Measurements from ENCODE around the gene TNS3.

Gene TNS3

DNA sequence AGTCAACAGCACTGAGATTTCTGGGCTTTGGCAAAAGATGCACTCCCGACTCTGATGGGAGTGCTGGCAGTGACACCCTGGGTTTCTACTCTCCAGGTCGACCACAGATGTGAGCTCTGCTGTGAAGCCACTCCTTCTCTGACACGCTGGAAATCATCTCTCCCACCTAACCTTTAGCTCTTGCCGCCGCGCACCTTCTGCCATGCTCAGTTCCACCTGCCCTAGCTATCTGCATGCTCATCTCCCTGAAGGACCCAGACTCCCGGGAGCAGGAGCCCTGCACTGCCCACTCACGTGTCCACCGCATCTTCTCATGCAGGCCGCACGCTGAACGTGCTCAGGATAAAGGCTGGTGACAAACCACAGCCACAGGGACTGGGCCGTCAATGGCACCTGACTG is 174.8 kb downstream of the TNS3 start:
- DNase-seq (ENCODE audit: low read depth in 2 of 2) = no peak

DNA sequence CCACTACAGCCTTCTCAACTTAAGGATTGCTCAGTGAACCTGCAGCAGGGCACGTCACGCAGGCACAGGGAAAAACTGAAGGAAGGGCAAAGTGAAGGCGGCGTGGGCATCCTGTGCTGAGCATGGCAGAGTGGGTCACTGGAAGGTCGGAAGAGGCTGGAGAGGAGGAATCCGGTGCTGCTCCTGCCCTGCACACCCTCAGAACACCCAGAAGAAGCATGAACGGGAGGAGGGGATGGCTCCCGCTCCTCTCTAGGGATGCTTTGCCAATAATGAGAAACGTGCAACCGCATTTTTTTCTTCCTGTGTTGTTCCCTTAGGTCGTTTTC is 175.1 kb downstream of the TNS3 start:
- DNase-seq (ENCODE audit: low read depth in 2 of 2) = no peak

DNA sequence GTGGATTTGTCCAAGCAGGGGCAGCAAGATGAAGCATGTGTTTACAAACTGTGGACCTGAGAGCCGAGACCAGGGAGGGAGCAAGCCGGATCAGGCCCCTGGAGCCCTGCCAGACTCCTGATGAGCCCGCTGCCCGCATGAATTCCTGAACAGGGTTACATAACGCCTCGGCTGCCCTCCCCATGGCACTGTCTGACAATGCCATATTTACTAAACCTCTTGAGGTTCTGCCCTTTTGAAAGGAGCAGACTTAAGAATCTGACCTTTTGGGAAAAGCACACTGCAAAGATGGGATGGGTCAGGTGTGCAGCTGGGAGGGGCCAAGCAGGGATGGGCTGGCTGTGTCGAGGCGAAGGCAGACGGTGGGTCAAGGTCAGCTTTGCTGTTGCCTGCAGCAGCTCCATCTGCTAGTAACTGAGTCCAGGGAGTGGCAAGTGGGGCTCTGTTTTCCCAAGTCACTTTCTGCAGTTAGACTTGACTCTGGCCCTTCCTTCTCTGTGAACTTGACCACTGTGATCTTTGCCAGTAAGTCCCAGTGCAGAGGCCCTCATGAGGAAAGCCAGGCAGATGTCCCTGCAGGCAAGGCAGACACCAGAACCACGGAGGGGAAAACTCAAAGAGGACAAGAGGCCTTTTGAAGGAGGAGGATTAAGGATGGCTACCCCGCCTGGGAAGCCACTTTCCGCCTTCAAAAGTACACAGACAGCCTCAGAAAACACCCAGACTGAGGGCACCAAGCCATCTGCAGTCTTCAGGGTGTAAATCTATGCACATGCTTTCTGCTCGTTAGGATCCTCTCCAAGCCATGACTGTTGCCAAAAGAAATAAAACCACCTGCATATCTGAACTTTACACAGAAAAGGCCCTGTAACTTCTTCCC is 175.8 kb downstream of the TNS3 start:
- DNase-seq (ENCODE audit: low read depth in 2 of 2) = peak in 1 of 2 experiments; percentile 6

DNA sequence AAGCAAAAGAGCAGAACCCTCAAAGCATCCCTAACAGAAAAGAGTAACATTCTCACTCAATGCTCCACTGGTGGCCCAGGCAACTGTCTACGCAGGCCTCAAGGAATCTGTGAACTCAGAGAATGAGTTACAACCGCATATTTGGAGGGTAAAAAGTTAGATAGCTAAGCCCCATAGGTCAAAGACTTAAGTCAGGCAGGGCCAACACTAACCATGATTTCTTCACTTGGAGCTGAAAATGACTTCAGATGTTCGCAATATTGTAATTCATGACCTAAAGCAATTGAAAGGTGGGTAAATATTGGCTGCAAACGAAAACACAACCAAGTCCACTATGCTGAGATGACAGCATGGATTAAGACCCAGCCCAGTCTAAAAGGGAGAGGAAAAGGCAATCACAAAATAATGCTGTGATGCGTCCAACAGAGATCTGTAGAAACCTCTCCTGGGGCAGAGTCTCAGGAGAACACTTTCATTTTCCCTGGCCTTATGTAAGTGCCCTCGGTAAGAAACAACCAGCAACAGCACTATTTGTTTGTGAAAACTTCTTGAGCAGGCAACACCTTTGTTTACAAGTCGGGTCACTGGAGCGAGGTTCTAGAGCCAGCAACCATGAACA is 176.5 kb downstream of the TNS3 start:
- no peak for DNase-seq (ENCODE audit: low read depth in 2 of 2)

DNA sequence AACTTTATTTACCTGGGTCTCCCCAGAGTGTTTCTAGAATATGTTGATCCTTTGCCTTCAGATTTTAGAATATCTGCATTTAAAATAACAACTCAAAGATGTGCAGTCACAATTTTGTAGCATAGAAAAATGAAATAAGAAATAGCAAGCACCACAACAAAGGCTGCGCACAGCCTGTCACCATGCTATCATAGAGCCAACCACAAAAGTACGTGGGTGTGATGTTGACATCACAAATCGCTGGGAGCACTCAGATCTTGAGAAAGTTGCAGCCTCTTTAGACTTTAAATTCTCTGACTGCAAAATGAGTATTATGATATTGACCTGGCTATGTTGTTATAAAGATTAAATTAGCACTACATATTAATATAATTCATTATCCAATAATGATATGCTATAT is 177.9 kb downstream of the TNS3 start:
- DNase-seq (ENCODE audit: low read depth in 2 of 2) = no peak

DNA sequence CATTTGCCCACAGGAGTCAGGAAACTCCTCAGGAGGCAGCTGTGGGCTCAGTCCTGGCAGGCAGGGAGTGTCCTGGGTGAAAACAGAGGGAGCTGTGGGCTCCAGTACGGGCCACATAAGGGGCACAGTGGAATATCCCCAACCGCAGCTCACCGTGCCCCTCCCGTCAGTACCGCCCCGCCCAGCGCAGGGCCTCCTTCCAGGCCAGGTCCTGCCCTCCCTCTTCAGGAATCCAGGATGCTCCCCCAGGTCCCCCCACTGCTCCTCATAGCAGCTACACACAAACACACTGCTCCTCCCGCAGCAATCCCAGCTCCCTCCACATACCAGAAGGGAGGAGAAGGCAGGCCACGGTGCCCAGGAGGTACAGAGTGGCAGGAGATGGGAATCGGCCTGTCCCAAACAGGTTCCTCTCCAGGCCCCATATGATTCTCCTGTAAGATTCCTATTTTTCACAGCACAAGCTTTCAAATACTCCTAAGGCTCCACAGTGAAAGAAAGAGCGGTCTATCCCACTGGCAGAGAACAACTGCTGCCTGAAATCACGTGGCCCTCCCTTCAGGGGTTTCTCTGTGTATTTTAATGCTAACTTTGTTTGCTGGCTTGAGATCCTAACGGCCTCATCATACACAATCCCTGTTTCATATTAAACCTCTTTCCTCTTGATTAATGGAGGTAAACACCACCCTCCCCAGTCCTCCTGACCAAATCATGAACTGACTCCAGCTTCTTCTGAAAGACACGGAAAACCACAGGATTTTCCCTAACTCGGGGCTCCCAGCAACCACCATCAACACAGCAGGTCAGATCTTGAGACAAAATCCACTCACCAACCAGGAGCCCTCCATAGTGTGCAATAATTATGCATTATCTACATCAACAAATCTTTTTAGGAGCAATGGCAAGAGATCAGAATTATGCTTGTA is 178.7 kb downstream of the TNS3 start:
- no peak for DNase-seq (ENCODE audit: low read depth in 2 of 2)

DNA sequence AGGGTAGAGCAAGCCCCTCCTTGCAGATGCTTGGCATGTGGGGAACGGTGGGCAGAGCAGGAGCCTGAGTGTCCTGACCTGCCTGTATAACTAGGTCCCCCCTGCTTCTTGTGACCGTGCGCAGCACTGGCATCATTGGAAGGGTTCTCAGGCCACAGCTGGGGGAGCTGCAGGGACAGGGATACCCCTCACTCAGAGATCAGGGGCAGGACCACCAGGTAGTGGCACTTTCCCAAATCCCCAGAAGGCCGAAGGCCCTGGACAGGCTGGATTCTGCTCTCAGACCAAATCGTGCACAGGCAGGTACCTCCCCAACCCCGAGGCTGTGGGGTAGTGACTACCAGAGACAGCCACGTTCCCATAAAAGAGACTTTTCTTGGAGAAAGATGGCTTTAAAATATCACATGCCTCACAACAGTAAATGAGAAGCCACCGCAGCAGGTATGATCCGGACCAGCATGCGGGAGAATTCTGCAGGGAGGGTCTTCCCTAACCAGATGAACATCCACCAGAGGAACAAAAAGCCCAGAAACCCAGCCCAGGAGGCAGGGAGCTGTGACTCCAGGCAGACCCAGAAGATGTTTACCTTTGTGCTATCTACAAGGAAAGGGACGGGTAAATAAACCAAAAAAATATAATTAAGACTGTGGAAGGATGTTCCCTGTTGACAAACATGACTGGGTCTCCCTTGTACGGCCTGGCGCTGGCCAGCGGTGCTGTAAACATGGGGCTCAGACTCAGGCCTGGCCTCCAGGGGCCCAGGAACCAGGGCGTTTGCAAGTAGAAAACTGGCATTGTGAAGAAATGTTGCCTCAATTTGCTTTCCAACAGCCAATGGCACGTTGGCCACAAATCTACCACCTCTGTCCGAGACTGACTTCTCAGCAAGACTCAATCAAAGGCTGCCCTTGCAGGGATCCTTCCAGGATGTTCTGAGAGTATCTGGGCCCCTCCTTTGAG is 180.0 kb downstream of the TNS3 start:
- DNase-seq (ENCODE audit: low read depth in 2 of 2) = no peak

DNA sequence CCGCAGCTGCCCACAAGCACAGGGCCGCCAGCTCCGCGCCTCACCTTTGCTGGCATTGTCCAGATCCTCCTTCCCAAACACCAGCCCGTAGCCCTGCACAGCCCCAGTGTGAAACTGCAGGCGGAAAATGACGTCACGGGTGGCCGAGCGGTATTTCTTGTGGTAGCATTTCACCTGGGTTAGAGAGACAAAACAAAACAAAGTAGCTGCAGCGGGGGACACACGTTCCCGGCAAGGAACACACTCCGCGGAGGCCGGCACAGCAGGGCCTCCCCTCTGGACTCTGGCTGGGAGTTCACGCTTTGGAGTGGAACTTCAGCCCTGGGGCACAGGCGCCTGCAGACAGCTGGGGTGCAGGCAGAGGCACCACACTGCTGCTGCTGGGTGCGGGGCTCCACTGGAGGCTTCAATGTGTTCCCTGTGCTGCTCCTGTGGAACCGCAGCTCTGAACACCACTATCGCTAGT is 181.1 kb downstream of the TNS3 start:
- no peak for DNase-seq (ENCODE audit: low read depth in 2 of 2)

DNA sequence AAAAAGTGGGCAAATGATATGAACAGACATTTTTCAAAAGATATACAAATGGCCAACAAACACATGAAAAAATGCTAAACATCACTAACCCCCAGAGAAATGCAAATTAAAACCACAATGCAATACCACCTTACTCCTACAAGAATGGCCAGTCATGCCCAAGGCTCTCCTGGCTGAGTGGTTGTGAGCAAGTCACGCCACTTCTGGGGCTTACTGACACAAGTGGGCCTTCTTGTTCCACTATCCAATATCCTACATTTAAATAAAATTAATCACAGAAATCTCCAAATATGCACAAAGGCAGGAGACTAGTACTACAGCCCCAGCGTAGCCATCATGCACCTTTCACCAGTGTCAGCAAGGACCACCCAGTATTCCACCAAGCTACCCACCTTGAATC is 181.9 kb downstream of the TNS3 start:
- DNase-seq (ENCODE audit: low read depth in 2 of 2) = no peak

DNA sequence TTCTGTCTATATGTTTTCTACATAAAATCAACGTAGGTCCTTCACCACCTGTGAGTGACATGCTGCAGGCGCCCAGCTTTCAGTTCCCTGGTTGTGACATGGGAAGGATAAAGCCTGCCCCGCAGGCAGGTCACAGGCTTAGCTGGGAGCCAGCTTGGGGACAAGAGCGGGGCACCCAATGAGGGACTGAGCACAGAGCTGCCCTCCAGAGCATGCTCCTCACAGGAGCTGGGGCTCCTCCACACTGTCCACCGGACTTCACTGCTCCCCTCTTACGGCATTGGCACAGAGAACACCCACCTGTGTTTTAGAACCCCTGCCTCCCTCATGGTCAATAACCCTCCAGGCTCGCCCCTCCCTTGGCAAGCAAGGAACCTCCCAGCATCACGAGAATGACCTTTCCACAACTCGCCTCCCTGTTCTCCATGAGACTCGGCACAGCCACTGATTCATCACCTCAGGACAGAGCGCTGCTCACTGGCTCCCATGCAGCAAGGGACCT is 187.1 kb downstream of the TNS3 start:
- no peak for DNase-seq (ENCODE audit: low read depth in 2 of 2)

DNA sequence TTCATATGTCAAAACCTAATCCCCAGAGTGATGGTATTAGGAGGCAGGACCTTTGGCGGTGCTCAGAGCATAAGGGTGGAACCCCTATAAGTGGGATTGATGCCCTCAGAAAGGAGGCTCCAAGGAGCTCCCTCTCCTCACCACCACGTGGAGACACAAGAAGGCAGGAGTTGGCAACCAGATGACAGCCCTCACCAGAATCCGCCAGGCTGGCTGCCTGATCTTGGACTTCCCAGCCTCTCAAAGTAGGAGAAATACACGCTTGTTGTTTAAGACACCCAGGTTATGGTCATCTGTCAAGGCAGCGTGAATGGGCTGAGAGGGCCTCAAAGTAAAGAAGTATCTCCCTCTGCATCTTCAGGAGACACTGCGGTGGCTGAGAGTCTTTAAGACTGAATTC is 187.7 kb downstream of the TNS3 start:
- no peak for DNase-seq (ENCODE audit: low read depth in 2 of 2)

DNA sequence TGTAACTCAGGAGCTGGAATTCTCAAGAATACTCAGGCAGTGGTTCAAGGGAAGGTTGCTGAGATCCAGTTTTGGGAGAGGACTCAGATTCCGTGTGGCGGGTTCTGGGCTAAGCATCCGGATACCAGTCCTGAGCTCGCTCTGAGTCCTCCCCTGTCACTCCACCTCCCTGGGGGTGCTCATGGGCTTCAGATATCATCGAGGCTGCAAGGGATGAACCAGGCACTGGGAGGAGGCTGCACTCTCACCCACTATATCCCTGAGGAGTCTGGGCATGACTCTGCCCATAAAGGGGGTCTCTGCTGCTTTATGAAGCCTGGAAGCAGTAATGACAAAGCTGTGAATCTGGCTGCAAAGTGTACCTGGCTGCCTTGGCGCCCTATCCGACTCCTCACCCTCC is 188.5 kb downstream of the TNS3 start:
- DNase-seq (ENCODE audit: low read depth in 2 of 2) = no peak

DNA sequence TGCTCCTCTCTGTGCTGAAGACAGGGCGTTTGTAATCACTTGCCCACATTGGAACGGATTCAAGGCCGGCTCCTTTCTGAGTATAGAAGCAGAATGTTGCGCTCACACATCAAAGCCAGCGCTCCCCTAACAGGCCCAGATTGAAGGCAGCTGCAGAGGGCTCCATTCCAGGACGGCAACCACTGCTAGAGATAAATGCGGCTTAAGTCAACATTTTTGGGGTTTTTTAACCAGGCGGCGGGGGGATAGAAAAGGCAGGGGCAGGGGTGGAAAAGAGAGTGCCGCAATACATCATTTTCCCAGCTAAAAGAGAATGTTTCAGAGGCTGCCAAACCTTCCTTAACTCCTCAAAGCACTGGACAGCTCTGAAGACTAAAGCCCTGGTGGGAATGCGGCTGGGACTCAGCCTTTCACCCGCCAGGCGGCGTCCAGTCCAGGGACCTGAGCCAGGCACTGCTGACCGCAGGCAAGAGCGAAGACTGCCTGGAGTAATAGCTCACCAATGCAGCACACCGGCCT is 189.6 kb downstream of the TNS3 start:
- DNase-seq (ENCODE audit: low read depth in 2 of 2) = peak; percentile 94 to 96

DNA sequence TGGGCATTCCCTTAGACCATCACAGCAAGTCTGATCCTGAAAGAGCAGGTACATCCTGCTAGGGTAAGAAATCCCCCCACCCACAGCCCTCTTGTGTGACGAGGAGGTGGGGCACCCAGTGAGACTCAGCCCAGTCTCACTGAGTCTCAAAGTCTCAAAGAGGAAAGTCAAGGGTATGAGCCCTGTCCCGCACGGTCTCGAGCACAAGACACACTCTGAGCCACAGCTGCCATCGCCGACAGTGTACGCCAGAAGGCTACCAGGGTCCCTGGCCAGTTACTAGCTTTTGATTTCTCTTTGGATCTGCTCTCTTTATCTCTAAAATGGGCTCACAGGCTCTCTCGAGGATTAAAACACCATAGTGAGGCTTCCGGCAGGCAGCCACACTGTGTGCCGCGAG is 190.2 kb downstream of the TNS3 start:
- DNase-seq (ENCODE audit: low read depth in 2 of 2) = no peak

DNA sequence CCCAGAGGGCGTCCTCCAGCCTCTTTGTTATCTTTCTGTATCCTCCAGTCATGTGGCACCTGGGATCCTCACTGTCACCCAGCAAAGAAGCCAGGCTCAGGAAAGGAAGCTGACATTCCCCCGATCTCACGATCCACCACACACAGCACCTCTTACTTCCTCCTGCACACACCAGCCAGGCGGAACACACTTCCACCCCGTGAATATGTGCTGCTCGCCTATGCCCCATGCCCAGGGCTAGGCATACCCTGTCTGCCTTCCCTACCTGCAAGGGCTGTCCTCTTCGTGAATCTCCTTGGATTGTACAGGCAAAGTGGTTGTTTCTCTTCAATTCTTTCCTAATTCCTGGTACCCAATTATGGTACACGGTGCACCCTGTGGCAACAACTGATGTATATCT is 191.0 kb downstream of the TNS3 start:
- DNase-seq (ENCODE audit: low read depth in 2 of 2) = no peak

DNA sequence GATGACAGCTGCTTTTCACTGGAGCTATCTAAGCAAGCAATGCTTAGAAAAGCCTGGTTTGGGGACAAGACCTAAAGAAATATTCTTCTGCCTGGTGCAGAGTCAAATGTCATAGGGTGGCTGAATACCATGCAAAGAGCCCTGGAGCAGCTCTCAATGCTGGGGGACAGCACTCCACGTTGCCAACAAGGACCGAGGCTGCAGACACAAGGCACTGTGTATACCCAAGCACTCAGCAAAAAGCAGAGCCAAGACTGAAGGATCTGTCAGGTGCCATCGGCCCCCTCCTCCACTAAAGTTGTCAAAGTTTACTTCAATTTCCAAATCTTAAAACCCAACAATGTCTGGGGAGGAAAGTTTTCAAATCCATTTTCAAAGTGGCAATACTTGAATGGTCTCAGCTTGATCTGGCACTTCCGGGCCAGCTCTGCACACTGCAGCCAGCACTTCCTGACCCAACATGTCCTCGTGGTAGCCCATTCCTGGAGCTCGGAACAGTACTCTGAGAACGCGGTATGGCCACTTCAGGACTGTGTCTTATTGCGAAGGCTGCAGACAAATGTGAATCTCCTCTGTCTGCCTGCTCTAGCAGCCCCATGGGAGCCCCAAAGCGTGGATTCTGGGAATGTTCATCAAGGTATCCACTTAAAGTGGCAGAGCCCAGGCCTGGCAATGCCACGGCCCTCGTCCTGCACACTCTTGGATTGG is 191.8 kb downstream of the TNS3 start:
- no peak for DNase-seq (ENCODE audit: low read depth in 2 of 2)

DNA sequence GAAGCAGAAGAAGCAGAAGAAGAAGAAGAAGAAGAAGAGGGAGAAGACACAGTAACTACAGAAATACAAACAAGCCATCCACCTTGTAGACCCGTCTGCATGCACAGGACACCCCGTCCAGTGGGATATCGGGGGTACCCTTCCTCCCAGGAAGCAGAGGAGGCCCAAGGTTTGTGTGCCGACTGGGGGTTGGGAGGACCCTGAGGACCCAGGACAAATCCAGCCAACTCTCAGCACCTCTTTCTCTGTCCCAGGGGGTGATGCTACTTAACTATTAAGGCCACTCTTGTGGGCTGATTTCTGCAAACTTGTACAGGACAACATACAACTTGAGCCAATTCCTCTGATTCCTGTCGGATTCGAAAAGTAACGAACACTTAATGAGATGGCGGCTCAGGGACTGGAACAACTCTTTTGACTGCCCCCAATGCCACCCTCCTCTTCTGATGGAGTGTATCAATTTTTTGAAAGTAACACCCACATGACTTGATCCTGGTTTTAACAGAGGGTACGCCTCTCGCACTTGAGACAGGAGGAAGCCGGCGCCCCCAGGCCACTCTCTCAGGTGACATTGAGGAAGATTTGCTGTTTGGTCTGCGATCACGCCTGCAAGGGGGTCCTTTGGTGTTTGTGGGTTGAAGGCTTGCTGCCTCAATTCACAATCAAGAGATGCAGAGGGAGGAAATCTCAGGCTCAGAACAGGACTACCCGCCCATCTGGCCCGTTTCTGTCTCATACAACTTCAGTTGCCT is 192.6 kb downstream of the TNS3 start:
- no peak for DNase-seq (ENCODE audit: low read depth in 2 of 2)

DNA sequence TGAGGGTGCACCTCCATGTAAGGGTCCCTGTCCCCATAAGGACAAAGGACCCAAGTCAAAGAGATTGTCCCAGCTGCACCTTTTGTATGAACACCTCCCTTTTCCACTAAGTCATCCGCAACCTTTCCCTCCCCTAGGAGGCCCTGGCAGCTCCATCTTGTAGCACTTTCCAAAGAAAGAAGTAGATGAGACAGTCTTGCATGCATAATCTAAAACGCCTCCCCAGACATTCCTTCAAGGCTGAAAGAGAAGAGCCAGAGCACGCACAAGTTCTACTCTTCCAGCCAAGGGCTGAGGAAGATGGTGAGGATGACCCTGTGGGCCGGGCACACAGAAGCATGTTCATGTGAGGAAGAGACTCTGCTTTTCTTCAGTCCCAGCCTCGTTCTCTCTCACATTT is 194.4 kb downstream of the TNS3 start:
- DNase-seq (ENCODE audit: low read depth in 2 of 2) = no peak

DNA sequence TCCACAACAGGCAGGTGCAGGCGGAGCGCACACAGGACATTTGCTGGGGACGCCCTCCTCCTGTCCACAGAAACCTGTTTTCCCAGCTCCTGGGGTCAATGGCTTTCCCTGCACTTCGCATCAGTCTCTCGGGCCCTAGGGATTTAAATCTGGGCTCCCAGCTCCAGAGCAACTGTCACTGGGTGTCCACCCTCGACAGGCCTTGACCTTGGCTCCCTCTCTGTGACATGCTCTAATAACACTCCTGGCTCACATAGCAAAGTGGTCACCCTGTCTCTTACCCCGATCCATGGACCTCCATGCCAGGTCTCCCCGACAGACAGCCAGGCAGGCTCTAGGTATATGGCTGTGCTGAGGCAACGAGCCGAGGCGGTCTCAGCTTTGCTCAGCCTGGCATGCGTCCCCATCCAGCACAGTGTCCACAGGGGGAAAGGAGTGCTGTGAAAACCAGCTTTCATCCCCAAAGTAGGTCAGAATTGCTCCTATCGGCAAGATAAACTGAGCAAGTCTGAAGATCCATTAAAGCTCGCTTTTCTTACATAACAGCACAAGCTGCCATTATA is 195.6 kb downstream of the TNS3 start:
- DNase-seq (ENCODE audit: low read depth in 2 of 2) = no peak
